H1 (cell line): ENCODE measurements around the gene PDE3A. TPM values are rescaled to one million over a fixed set of nuclear protein-coding genes. Genes with fewer than 3 reads are reported as not detected.

Experiments used
- CBX5 ChIP-seq: fragments of 300-800, 300-1000 bp; sonication (generic); IDR thresholded peaks from 2 replicates; pipeline ENCODE4 v1.7.1; 2016; ENCODE audit warnings: antibody characterized with exemption, low read length, low read depth
- EP300 ChIP-seq, 2 experiments: IDR thresholded peaks; 1 replicate in 1 of 2; 2 replicates in 1 of 2; pipeline ENCODE4 v1.6.1; 2011 to 2012; ENCODE audit warnings: low read depth in 2 of 2, low read length in 2 of 2, mild to moderate bottlenecking in 2 of 2, borderline replicate concordance in 1 of 2, inconsistent platforms in 1 of 2, moderate library complexity in 1 of 2
- JUN ChIP-seq: IDR thresholded peaks from 2 replicates; pipeline ENCODE4 v1.6.1; 2011; ENCODE audit warnings: low read depth, mild to moderate bottlenecking, improper control_type of control experiment, low read length
- RXRA ChIP-seq: IDR thresholded peaks from 2 replicates; pipeline ENCODE4 v1.6.1; 2011; ENCODE audit warnings: low read depth, mild to moderate bottlenecking, low read length, moderate library complexity; ENCODE audit not compliant: insufficient read depth
- SAP30 ChIP-seq: fragments of 300-600 bp; sonication (generic); IDR thresholded peaks from 2 replicates; pipeline ENCODE4 v1.7.1; 2012; ENCODE audit warnings: low read length, moderate library complexity, mild to moderate bottlenecking, inconsistent platforms; ENCODE audit not compliant: insufficient read depth, insufficient replicate concordance
- TBP ChIP-seq: IDR thresholded peaks from 2 replicates; pipeline ENCODE4 v1.6.1; 2011; ENCODE audit warnings: low read depth, low read length, improper control_type of control experiment
- YY1 ChIP-seq: IDR thresholded peaks from 2 replicates; pipeline ENCODE4 v1.6.1; 2011; ENCODE audit warnings: low read depth, mild to moderate bottlenecking, low read length
- polyA plus RNA-seq, 7 experiments: library from polyadenylated mRNA; depleted of rRNA in 3 of 7; stranded (reverse) in 5 of 7; unstranded in 2 of 7; fragments of >200 nt in 5 of 7; fragments of 200-250 nt in 2 of 7; gene quantifications; 1 replicate in 5 of 7; 2 replicates in 1 of 7; 4 replicates in 1 of 7; pipeline versions ENCODE4 v1.2.1 to v1.2.3, GENCODE V29; 2011 to 2013; ENCODE audit warnings: missing spikeins in 2 of 7, mixed read lengths in 2 of 7
- total RNA-seq: library from RNA; stranded (reverse); fragmentation: NEBNext Ultra II Directional; extraction: Animal tissue kit (Norgen Biotek cat#: 25700); gene quantifications from 2 replicates; pipeline ENCODE4 v1.2.1, GENCODE V29; 2021
- TF ChIP-seq, protein P1 (sequence below): IDR thresholded peaks from 2 replicates; pipeline ENCODE4 v1.6.1; 2012; ENCODE audit warnings: inconsistent platforms

Gene PDE3A
- total and polyA plus RNA-seq, 2 of the 8 experiments (the other 6 are each of a cell fraction or from before 2014, with no cell fraction given), result 1.4 to 3.4 TPM

GRCh38 chr12:20390846-20391245 is 22.5 kb downstream of the PDE3A start (continued):
- TF ChIP-seq, protein P1, sequence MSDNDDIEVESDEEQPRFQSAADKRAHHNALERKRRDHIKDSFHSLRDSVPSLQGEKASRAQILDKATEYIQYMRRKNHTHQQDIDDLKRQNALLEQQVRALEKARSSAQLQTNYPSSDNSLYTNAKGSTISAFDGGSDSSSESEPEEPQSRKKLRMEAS, result no peak
- TF ChIP-seq CBX5, result no peak
- TF ChIP-seq EP300 (IDR thresholded peaks at IDR 0.05; ENCODE audit: borderline replicate concordance in 1 of 2, low read depth in 2 of 2, low read length in 2 of 2), result no peak
- TF ChIP-seq JUN, result no peak
- TF ChIP-seq TBP, result no peak
- no peak for TF ChIP-seq SAP30
- TF ChIP-seq RXRA, result no peak
- no peak for TF ChIP-seq YY1
- TF ChIP-seq, all 59 proteins: peak for 0
